Rectal smooth muscle tissue (tissue), 1 donor: Measurements from ENCODE around the gene TXK.

Experiments used
- H3K27ac ChIP-seq: one replicate; pipeline ENCODE4 v1.7.0; 2013; ENCODE audit warnings: low read depth, low read length, inconsistent platforms
- H3K27me3 ChIP-seq: one replicate; pipeline ENCODE4 v1.7.0; 2013; ENCODE audit warnings: low read length; ENCODE audit not compliant: control insufficient read depth, insufficient read depth
- H3K36me3 ChIP-seq: one replicate; pipeline ENCODE4 v1.7.0; 2013; ENCODE audit warnings: low read length; ENCODE audit not compliant: control insufficient read depth, insufficient read depth
- H3K4me1 ChIP-seq: one replicate; pipeline ENCODE4 v1.7.0; 2013; ENCODE audit warnings: low read length; ENCODE audit not compliant: control insufficient read depth, insufficient read depth
- H3K4me3 ChIP-seq: one replicate; pipeline ENCODE4 v1.7.0; 2013; ENCODE audit warnings: low read length
- H3K9ac ChIP-seq: one replicate; pipeline ENCODE4 v1.7.0; 2013; ENCODE audit warnings: low read length

TXK gene

GRCh38 chr4:48065587-48066052 lies 68.4 kb downstream of the TXK start:
- Histone ChIP-seq H3K4me3 (no peak overlapping the region), H3K36me3 (no peaks in the 10 kb centered on the region), H3K27me3 (no peaks in the 10 kb centered on the region), H3K27ac (no peak overlapping the region), H3K9ac (no peak overlapping the region), H3K4me1 (no peaks in the 10 kb centered on the region)

GRCh38 chr4:48064349-48064748 lies 69.7 kb downstream of the TXK start:
- Histone ChIP-seq H3K4me1 (no peaks in the 10 kb centered on the region), H3K27ac (no peak overlapping the region), H3K36me3 (no peaks in the 10 kb centered on the region)

GRCh38 chr4:48058617-48059530 lies 75.2 kb downstream of the TXK start:
- H3K27ac ChIP-seq: no peak overlapping the region
- H3K4me1 ChIP-seq: no peaks in the 10 kb centered on the region
- no peak overlapping the region for H3K9ac ChIP-seq
- H3K27me3 ChIP-seq: no peaks in the 10 kb centered on the region
- no peak overlapping the region for H3K4me3 ChIP-seq
- no peaks in the 10 kb centered on the region for H3K36me3 ChIP-seq

More at GRCh38 chr4:48064349-48064748, 69.7 kb downstream of the TXK start:
- H3K27me3 ChIP-seq: no peaks in the 10 kb centered on the region
- H3K9ac ChIP-seq: no peak overlapping the region
- H3K4me3 ChIP-seq: no peak overlapping the region

GRCh38 chr4:48051078-48051477 lies 83.0 kb downstream of the TXK start:
- Histone ChIP-seq H3K27ac (no peak overlapping the region), H3K27me3 (no peaks in the 10 kb centered on the region), H3K9ac (no peak overlapping the region), H3K4me1 (no peaks in the 10 kb centered on the region), H3K4me3 (no peak overlapping the region), H3K36me3 (no peaks in the 10 kb centered on the region)

GRCh38 chr4:48049483-48049882 lies 84.6 kb downstream of the TXK start:
- H3K4me1 ChIP-seq: no peaks in the 10 kb centered on the region
- H3K27me3 ChIP-seq: no peaks in the 10 kb centered on the region
- no peak overlapping the region for H3K9ac ChIP-seq
- H3K36me3 ChIP-seq: no peaks in the 10 kb centered on the region
- H3K27ac ChIP-seq: no peak overlapping the region
- H3K4me3 ChIP-seq: no peak overlapping the region

GRCh38 chr4:48047896-48048295 lies 86.2 kb downstream of the TXK start:
- no peaks in the 10 kb centered on the region for H3K36me3 ChIP-seq
- H3K4me3 ChIP-seq: no peak overlapping the region
- H3K27me3 ChIP-seq: no peaks in the 10 kb centered on the region
- no peak overlapping the region for H3K27ac ChIP-seq
- H3K9ac ChIP-seq: no peak overlapping the region
- H3K4me1 ChIP-seq: no peaks in the 10 kb centered on the region

GRCh38 chr4:48047421-48047844 lies 86.6 kb downstream of the TXK start:
- Histone ChIP-seq H3K4me3 (no peak overlapping the region), H3K27me3 (no peaks in the 10 kb centered on the region), H3K27ac (no peak overlapping the region), H3K36me3 (no peaks in the 10 kb centered on the region), H3K9ac (no peak overlapping the region), H3K4me1 (no peaks in the 10 kb centered on the region)

GRCh38 chr4:48046059-48046458 lies 88.0 kb downstream of the TXK start:
- Histone ChIP-seq H3K4me3 (no peak overlapping the region), H3K4me1 (no peaks in the 10 kb centered on the region), H3K36me3 (no peaks in the 10 kb centered on the region), H3K27me3 (no peaks in the 10 kb centered on the region), H3K9ac (no peak overlapping the region), H3K27ac (no peak overlapping the region)

GRCh38 chr4:48044298-48044697 lies 89.8 kb downstream of the TXK start:
- Histone ChIP-seq H3K36me3 (no peaks in the 10 kb centered on the region), H3K4me3 (no peak overlapping the region), H3K27me3 (no peaks in the 10 kb centered on the region), H3K9ac (no peak overlapping the region), H3K27ac (no peak overlapping the region), H3K4me1 (no peaks in the 10 kb centered on the region)

- no peaks in the 10 kb centered on the region for H3K27me3 ChIP-seq
- no peaks in the 10 kb centered on the region for H3K4me1 ChIP-seq
- H3K4me3 ChIP-seq: no peak overlapping the region
- no peaks in the 10 kb centered on the region for H3K36me3 ChIP-seq
- no peak overlapping the region for H3K27ac ChIP-seq
- no peak overlapping the region for H3K9ac ChIP-seq
Measured at GRCh38 chr4:48043504-48043903, 90.5 kb downstream of the TXK start.

GRCh38 chr4:48042979-48043461 lies 91.0 kb downstream of the TXK start:
- H3K4me3 ChIP-seq: no peak overlapping the region
- H3K27me3 ChIP-seq: no peaks in the 10 kb centered on the region
- no peaks in the 10 kb centered on the region for H3K36me3 ChIP-seq
- no peak overlapping the region for H3K9ac ChIP-seq
- H3K27ac ChIP-seq: no peak overlapping the region
- H3K4me1 ChIP-seq: no peaks in the 10 kb centered on the region

GRCh38 chr4:48041535-48042137 lies 92.4 kb downstream of the TXK start:
- H3K27me3 ChIP-seq: no peaks in the 10 kb centered on the region
- no peak overlapping the region for H3K27ac ChIP-seq
- no peaks in the 10 kb centered on the region for H3K36me3 ChIP-seq
- H3K4me3 ChIP-seq: no peak overlapping the region
- no peaks in the 10 kb centered on the region for H3K4me1 ChIP-seq
- no peak overlapping the region for H3K9ac ChIP-seq
